ENCODE results near the gene MDK.
A peak's percentile ranks its signal among the peaks of the same experiment; 100 is the strongest.

Gene MDK

GRCh38 chr11:46336563-46337180 lies 44.8 kb upstream of the MDK start:
- Histone ChIP-seq H3K9me3 (ENCODE audit: low read depth, low read length) (no peaks in the 10 kb centered on the region), H3K4me3 (no peak overlapping the region), H3K36me3 (ENCODE audit: insufficient read depth, low read length) (no peaks in the 10 kb centered on the region), H3K27ac (no peak overlapping the region), H3K9ac (ENCODE audit: insufficient read length) (no peak overlapping the region)
- no peak for DNase-seq (ENCODE audit: low read depth, low spot score)
- no peak for TF ChIP-seq FOXP2 (optimal IDR thresholded peaks at IDR 0.05; ENCODE audit: control extremely low read depth, extremely low read length, insufficient read depth)
- no peak for TF ChIP-seq EZH2 (IDR thresholded peaks at IDR 0.05)
- TF ChIP-seq POLR2AphosphoS5 (IDR thresholded peaks at IDR 0.05; ENCODE audit: borderline replicate concordance, low read depth, low read length) = no peak

DNA sequence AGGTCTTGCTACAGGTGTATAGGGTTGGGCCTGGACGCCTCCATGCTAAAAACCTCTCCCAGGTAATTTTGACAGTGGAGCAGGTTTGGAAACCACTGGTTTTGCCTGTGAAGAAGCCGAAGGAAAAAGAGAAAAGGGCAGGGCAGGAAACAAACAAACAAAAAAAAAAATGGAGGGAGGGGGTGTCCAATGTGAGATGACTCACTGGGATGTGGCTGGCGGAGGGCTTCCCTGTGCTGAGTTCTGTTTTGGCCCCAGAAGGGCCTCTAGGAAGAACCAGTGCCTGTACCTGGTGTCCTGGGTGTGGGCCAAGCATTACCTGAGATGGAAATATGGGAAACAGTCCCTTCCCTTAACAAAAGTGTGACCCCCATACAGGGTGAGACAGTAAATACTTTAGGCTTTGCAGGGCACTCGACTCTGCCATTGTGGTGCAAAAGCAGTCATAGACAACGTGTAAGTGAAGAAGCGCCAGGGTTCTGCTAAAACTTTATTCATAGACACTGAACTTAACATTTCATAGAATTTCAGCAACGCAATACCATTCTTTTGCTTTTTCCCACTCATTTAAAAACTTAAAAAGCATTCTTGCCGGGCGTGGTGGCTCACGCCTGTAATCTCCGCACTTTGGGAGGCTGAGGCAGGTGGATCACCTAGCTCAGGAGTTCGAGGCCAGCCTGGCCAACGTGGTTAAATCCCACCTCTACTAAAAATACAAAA lies 43.7 kb upstream of the MDK start:
- no peak overlapping the region for H3K4me3 ChIP-seq
- DNase-seq (ENCODE audit: low read depth, low spot score) = no peak
- H3K27ac ChIP-seq = 0 out of 2 replicates have a peak overlapping the region, but pooled peaks have one; percentile 20
- H3K9me3 ChIP-seq (ENCODE audit: low read depth, low read length) = no peaks in the 10 kb centered on the region
- TF ChIP-seq POLR2AphosphoS5 (IDR thresholded peaks at IDR 0.05; ENCODE audit: borderline replicate concordance, low read depth, low read length) (no peak), FOXP2 (optimal IDR thresholded peaks at IDR 0.05; ENCODE audit: control extremely low read depth, extremely low read length, insufficient read depth) (no peak), EZH2 (IDR thresholded peaks at IDR 0.05) (no peak)
- no peak overlapping the region for H3K9ac ChIP-seq (ENCODE audit: insufficient read length)
- no peaks in the 10 kb centered on the region for H3K36me3 ChIP-seq (ENCODE audit: insufficient read depth, low read length)

DNA sequence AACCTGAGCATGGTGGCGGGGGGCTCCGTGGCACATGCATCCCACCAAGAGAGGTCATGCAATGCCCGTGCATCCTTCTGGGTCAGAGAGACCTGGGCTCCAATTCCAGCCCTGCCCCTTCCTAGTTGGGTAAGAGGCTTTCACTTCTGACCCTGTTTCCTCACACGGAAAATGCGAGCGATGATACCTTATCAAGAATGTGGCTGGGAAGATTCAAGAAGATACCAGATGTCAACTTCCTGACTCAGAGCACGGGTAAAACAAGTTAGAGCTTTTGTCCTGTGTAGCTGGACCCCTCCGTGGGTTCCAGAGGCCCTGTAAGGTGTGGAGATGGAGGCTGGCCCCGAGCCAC lies 42.9 kb upstream of the MDK start:
- Histone ChIP-seq H3K9me3 (ENCODE audit: low read depth, low read length) (no peaks in the 10 kb centered on the region), H3K27ac (peak overlapping the region; percentile 79), H3K4me3 (peak overlapping the region; percentile 34), H3K36me3 (ENCODE audit: insufficient read depth, low read length) (no peaks in the 10 kb centered on the region), H3K9ac (ENCODE audit: insufficient read length) (no peak overlapping the region)
- TF ChIP-seq POLR2AphosphoS5 (IDR thresholded peaks at IDR 0.05; ENCODE audit: borderline replicate concordance, low read depth, low read length) (no peak), EZH2 (IDR thresholded peaks at IDR 0.05) (no peak), FOXP2 (optimal IDR thresholded peaks at IDR 0.05; ENCODE audit: control extremely low read depth, extremely low read length, insufficient read depth) (no peak)
- no peak for DNase-seq (ENCODE audit: low read depth, low spot score)

DNA sequence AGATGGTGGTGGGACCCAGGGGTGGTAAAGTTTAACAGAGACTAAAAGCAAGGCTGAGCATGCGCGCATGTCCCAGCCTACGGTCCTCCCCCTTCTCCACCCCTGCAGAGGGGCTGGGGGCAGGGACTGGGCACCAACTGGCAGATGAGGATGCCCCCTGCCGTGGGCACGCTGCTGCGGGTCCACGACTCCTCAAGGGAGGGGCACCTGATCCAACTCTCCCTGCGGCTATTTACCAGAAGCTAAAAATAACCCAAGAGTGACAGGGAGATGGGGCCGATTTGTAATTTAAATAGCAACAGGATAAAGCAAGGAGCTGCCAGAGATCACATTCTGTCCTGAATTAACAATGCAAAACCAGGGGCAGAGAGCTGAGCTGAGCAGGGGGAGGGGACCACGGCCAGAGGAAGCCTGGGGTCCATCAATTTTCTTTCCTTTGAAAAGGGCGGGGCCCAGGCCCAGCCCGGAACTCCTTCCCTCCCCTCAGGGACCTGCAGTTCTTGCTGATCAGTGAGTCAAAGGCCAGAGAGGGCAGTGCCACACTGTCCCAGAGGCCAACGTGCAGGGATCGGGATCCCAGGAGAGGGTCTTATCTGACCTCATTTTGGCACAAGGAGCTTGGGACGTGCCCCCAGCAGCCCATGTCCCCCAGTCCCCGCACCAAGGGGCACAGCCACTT lies 42.3 kb upstream of the MDK start:
- H3K27ac ChIP-seq = peak overlapping the region; percentile 89
- H3K36me3 ChIP-seq (ENCODE audit: insufficient read depth, low read length) = no peaks in the 10 kb centered on the region
- TF ChIP-seq FOXP2 (optimal IDR thresholded peaks at IDR 0.05; ENCODE audit: control extremely low read depth, extremely low read length, insufficient read depth) (peak; percentile 52), EZH2 (IDR thresholded peaks at IDR 0.05) (no peak)
- H3K4me3 ChIP-seq = peak overlapping the region; percentile 34
- peak overlapping the region; percentile 23 for H3K9ac ChIP-seq (ENCODE audit: insufficient read length)
- no peaks in the 10 kb centered on the region for H3K9me3 ChIP-seq (ENCODE audit: low read depth, low read length)
- DNase-seq (ENCODE audit: low read depth, low spot score) = no peak

DNA sequence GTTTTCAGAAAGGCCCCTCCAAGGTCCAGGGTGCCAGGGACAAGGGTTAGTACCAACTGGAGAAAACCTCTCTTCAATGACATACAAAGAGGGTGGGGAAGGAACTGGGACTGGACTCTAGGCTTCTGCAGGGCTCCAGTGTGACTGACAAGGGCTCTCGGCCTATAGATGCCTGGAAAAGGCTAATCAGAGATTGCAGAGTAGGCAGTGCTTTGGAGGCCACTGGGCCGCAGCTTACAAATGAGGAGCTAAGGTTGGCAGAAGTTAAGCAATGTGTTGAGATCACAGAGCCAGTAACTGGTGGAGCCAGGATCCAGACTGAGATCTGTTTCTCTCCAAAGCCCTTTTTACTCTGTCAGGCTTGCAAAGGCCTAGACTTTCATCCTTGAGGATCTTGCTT lies 41.7 kb upstream of the MDK start:
- peak overlapping the region; percentile 23 for H3K9ac ChIP-seq (ENCODE audit: insufficient read length)
- H3K27ac ChIP-seq = peak overlapping the region; percentile 89
- H3K9me3 ChIP-seq (ENCODE audit: low read depth, low read length) = no peaks in the 10 kb centered on the region
- no peak for DNase-seq (ENCODE audit: low read depth, low spot score)
- H3K36me3 ChIP-seq (ENCODE audit: insufficient read depth, low read length) = no peaks in the 10 kb centered on the region
- TF ChIP-seq POLR2AphosphoS5 (IDR thresholded peaks at IDR 0.05; ENCODE audit: borderline replicate concordance, low read depth, low read length) (no peak), FOXP2 (optimal IDR thresholded peaks at IDR 0.05; ENCODE audit: control extremely low read depth, extremely low read length, insufficient read depth) (no peak), EZH2 (IDR thresholded peaks at IDR 0.05) (no peak)
- H3K4me3 ChIP-seq = no peak overlapping the region

DNA sequence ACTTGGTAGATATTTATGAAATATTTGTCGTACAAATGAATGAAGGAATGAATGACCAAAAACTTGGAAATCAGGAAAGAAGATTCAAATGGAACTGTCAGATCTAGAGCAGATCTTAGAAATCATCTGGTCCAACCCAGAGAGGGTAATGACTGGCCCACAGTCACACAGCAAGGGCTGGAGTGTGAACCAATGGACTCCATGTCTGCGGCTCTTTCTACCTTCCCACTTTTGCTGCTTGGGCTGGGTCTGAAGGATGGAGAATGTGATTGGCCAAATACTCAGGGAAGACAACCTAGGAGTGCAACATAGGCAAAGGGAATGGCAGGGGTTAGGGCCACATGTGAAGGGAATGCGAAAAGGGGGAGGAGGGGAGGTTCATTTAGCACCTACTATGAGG lies 40.0 kb upstream of the MDK start:
- no peak overlapping the region for H3K9ac ChIP-seq (ENCODE audit: insufficient read length)

DNA sequence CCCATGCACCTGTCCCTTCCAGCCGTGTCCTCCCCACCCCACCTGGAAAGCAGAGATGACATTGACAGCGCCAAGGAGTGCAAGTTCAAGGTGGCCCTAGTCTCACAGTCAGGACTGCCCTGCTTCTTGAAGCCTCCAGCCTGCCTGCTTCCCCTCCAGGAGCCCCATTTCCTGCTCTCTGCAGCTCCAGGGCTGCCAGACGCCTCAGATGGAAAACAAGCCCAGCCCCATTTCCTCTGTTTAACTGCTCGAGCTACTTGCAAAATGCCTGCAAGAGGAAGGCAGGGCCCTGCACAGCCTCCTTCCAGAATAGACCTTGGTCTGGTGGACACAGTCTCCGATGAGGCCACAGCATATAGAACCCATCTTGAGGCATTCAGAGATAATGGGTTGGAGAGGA lies 39.2 kb upstream of the MDK start:
- Histone ChIP-seq H3K27ac (peak overlapping the region; percentile 85), H3K36me3 (ENCODE audit: insufficient read depth, low read length) (no peaks in the 10 kb centered on the region), H3K4me3 (peak overlapping the region; percentile 25; the same call in 1 of the 2 replicates), H3K9ac (ENCODE audit: insufficient read length) (peak overlapping the region; percentile 29), H3K9me3 (ENCODE audit: low read depth, low read length) (no peaks in the 10 kb centered on the region)
- TF ChIP-seq EZH2 (IDR thresholded peaks at IDR 0.05) (no peak), FOXP2 (optimal IDR thresholded peaks at IDR 0.05; ENCODE audit: control extremely low read depth, extremely low read length, insufficient read depth) (no peak), POLR2AphosphoS5 (IDR thresholded peaks at IDR 0.05; ENCODE audit: borderline replicate concordance, low read depth, low read length) (peak; percentile 21; the same call in 1 of the 2 replicates)
- peak; percentile 50 for DNase-seq (ENCODE audit: low read depth, low spot score)

More for the DNA sequence above, 40.0 kb upstream of the MDK start:
- TF ChIP-seq FOXP2 (optimal IDR thresholded peaks at IDR 0.05; ENCODE audit: control extremely low read depth, extremely low read length, insufficient read depth) (no peak), POLR2AphosphoS5 (IDR thresholded peaks at IDR 0.05; ENCODE audit: borderline replicate concordance, low read depth, low read length) (no peak), EZH2 (IDR thresholded peaks at IDR 0.05) (no peak)
- no peak overlapping the region for H3K4me3 ChIP-seq
- H3K9me3 ChIP-seq (ENCODE audit: low read depth, low read length) = no peaks in the 10 kb centered on the region
- no peak for DNase-seq (ENCODE audit: low read depth, low spot score)
- H3K36me3 ChIP-seq (ENCODE audit: insufficient read depth, low read length) = no peaks in the 10 kb centered on the region
- peak overlapping the region; percentile 85 for H3K27ac ChIP-seq

DNA sequence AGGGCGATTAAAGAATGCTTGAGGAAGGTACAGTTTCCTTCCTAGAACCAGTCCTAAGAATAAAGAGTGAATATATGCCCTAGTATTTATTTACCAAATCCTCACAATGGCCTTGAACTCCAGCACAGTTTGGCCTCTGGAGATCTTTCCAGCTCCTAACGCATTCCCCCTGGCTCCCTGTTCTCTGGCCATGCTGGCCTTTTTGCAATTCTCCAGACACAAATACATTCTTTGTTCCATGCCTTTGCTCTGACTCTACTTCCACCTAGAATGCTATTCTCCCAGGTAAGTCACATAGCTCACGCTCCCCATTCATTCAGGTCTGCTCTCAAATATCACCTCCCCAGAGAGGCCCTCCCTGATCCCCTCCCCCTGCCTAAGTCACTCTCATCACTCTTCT lies 37.9 kb upstream of the MDK start:
- DNase-seq (ENCODE audit: low read depth, low spot score) = no peak
- H3K36me3 ChIP-seq (ENCODE audit: insufficient read depth, low read length) = no peaks in the 10 kb centered on the region
- TF ChIP-seq EZH2 (IDR thresholded peaks at IDR 0.05) (no peak), FOXP2 (optimal IDR thresholded peaks at IDR 0.05; ENCODE audit: control extremely low read depth, extremely low read length, insufficient read depth) (no peak), POLR2AphosphoS5 (IDR thresholded peaks at IDR 0.05; ENCODE audit: borderline replicate concordance, low read depth, low read length) (no peak)
- H3K9ac ChIP-seq (ENCODE audit: insufficient read length) = no peak overlapping the region
- no peaks in the 10 kb centered on the region for H3K9me3 ChIP-seq (ENCODE audit: low read depth, low read length)
- peak overlapping the region; percentile 84 for H3K27ac ChIP-seq
- no peak overlapping the region for H3K4me3 ChIP-seq
